Right kidney (tissue), 1 donor: Measurements from ENCODE around the gene PNP.
"Not testable (repeated sequence)": the region's sequence is repeated elsewhere in the genome, so short reads cannot be mapped to it uniquely, and the experiment has no call there.

Experiments
- DNase-seq: peaks from one replicate; pipeline ENCODE4 v3.0.0-alpha.2; 2016

PNP gene

DNA sequence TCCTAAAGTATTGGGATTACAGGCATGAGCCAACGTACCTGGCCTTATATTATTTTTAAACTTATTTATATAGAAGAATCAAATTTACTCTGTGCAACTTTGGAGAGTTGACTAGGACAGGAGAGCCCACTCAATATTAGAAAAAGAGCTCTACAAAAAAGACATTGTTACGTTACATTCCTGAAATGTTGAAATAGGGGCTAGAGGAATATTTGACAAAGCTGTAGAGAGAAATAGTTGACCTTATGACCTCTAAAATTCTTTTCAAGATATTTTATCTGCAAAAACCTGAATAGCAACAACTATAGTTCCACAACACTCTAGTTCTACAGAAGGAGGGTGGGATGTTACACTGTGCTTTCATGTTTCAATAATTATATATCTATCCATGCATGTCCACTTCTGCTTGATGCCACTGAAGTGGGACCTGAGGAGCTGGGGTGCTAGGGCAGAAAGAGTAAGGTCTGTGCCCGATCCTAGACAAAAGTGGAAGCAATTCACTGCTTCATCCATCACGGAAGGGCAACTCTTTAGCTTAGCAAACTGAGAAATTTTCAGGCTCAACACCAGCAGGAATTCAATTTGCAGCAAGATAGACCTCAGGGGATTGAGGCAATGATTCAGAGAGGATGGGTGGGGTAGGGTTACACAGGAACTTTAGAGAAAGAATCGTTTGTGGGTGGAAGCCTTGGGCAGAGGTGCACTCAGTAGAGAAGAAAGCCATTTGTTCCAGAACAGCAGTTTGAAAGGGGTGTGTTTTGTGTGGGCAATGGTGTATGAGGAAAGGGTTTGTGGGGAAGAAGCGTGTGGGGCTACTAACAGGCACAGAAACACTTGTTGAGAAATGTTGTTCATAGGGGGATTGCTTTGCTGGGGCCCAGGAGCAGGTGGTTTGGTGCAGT lies 20.1 kb downstream of the PNP start:
- DNase-seq = no peak

DNA sequence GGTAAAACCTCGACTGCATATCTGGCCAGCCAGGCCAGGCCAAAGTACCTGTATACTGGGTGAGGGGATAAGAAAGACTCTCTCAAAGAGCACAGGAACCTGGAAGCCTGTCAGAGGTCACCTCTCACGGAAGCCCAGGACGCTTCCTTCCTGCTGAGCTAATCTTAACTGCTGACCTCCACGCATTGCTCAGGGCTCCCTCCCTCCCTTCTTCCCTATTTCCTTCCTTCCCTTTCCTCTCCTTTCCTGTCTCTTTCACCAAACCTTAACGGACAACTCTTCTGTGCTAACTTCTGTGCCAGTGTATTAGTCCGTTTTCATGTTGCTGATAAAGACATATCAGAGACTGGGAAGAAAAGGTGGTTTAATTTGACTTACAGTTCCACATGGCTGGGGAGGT lies 21.4 kb downstream of the PNP start:
- DNase-seq = no peak

DNA sequence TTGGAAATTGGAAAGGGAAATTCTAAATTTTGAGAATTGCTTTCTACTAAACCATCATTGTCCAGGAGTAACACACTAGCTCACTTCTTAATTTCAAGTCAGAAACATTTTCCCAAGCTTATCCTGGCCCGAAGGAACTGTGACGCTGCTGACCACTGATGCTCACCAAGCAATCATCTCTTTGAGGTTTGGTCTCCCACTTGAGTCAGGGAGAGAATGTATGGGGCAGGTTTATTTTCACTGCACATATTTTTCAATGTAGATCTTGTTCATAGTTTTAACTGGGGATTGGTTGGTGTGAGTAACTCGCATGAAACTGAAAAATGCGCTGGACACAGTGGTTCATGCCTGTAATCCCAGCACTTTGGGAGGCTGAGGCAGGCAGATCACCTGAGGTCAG lies 23.3 kb downstream of the PNP start:
- DNase-seq = no peak

DNA sequence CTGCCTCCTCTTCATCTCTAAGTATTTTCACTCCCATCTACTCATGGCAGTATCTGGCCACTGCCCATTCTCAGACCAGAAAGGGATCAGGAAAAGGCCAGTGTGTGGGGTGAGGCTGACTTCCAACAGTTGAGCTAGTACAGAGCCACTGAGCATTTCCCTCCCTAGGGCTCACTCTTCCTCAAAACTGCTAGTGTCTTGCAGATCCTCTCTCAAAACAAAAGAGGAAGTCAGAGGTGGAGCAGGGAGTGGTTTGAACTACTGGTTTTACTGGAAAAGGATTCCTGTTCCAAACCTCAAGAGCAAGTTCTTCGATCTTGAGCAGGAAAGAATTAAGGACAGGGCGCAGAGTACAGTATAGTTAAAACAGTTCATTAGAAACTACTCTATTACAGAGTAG lies 24.4 kb downstream of the PNP start:
- DNase-seq = no peak

DNA sequence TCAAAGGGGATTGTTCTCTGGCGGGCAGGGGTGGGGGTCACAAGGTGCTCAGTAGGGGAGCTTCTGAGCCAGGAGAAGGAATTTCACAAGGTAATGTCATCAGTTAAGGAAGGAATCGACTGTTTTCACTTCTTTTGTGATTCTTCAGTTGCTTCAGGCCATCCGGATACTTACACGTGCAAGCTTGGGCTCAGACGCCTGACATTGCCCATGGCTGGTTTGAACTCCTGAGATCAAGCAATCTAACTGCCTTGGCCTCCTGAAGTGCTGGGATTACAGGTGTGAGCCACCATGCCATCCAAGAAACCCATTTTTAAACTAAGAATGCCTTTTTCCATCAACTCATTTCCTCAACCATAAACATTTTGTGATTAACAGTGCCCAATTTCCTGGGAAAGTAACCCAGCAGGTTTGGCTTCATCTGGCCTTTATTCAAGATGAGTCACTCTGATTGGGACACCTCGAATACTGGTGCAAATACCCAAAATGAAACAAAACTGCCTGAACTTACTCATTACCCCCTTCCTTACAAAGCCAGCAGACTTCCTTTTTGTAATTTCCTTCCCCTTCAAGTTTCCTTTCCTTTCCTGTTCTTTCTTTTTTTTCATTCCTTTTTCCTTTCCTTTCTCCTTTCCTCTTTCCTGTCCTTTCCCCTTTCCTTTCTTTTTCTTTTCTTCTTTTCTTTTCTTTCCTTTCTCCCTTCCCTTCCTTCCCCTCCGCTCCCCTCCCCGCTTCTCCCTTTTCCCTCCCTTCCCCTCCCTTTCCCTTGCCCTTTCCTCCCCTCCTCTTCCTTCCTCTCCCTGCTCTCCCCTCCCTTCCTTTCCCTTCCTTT lies 25.9 kb downstream of the PNP start:
- no peak for DNase-seq

DNA sequence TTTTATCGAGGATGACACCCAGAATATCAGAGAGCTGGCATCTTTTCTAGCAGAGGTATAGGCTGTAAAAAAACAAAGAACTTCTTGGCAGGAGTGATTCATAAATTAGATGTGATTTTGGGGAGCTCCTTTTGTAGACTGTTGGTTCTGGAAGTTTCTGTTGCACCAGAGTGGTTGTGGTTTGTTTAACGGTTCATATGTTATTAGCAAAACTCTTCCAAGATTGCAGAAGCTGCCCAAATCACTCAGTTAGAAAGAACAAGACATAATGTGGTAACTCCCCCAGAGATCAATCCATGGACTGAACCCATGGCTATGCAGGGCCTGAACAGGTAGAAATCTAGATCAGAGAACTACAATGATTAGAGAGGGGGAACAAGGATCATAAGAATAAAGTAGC lies 29.4 kb downstream of the PNP start:
- DNase-seq = no peak

DNA sequence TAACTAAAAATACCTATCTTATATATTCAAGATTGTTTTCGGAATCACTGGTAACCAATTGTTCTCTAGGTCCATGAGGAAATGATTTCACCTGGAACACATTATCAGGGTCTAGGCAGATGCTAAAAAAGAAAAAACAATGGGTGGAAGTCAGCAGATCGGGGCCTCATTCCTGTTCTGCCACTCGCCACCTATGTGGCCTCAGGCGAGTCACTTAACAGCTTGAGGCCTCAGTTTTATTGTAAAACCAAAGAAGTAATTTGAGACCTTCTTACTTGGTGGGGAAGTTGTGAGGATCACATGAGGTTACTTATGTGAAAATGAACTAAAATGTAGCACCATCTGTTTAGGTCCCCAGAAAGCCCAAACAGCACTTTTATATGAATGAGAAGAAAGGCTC lies 29.9 kb downstream of the PNP start:
- no peak for DNase-seq

DNA sequence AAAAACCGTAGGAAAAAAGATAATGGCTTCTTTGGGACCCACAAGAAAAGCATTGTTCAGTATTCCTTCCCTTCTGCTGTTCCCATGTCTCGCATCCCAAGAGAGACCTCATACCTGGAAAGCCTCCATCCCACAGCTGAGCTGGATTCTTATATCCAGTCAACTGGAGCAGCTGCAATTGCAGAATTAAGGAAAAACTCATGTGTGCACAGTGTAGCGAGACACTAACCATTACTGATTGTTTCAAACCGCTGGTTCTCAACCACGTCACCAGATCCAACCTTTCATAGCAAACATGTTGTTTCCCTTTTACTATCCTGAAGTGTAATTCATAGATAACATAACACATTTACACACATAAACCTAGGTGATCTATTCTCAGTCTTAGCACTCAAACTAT lies 30.7 kb downstream of the PNP start:
- DNase-seq = no peak

DNA sequence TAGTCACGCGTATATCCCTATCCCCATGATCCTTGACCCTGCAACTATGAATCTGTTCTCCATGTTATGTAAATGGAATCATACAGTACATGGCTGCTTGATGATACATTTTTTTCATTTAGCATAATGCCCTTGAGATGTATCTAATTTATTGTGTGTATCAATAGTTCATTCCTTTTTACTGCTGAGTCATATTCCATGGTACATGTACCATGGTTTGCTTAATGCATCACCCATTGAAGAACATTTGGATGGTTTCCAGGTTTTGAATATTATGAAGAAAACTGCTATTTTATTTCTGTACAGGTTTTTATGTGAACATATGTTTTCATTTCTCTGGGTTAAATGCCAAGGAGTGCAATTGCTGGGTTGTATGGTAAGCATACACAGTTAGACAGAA lies 32.1 kb downstream of the PNP start:
- DNase-seq = no peak

DNA sequence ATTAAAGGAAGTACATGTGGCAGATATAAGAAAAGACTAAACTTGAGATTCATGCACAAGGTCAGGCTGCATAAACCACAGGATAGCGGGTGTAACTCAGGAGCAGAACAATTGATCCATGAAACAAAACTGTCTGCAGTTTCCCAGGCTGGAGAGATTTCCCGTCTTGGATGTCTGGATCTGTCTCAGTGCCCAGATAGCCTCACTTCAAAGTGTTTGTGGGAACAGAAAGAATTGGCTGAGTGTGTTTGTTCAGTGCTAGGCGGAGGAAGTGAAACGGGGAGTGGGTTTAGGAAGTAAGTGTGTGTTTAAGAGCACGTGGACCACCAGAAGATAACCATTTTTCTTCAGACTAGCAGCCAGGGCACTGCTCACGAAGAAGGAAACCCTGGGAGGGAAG lies 34.7 kb downstream of the PNP start:
- no peak for DNase-seq

DNA sequence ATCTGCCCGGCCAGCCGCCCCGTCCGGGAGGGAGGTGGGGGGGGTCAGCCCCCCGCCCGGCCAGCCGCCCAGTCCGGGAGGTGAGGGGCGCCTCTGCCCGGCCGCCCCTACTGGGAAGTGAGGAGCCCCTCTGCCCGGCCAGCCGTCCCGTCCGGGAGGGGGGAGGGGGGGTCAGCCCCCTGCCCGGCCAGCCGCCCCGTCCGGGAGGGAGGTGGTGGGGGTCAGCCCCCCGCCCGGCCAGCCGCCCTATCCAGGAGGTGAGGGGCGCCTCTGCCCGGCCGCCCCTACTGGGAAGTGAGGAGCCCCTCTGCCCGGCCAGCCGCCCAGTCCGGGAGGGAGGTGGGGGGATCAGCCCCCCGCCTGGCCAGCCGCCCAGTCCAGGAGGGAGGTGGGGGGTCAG lies 37.1 kb downstream of the PNP start:
- DNase-seq = not testable (repeated sequence)

DNA sequence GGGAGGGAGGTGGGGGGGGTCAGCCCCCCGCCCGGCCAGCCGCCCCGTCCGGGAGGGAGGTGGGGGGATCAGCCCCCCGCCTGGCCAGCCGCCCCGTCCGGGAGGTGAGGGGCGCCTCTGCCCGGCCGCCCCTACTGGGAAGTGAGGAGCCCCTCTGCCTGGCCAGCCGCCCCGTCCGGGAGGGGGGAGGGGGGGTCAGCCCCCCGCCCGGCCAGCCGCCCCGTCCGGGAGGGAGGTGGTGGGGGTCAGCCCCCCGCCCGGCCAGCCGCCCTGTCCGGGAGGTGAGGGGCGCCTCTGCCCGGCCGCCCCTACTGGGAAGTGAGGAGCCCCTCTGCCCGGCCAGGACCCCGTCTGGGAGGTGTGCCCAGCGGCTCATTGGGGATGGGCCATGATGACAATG lies 37.5 kb downstream of the PNP start:
- not testable (repeated sequence) for DNase-seq

DNA sequence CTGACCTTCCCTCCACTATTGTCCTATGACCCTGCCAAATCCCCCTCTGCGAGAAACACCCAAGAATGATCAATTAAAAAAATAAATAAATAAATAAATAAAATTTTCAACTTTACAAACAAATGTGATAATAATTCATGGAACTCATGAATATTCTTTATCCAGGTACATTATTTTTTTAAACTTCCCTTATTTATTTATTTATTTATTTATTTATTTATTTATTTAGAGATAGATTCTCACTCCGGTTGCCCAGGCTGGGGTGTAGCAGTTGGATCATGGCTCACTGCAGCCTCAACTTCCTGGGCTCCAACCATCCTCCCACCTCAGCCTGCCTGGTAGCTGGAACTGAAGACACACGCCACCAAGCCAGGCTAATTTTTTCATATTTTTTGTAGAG lies 38.3 kb downstream of the PNP start:
- DNase-seq = not testable (repeated sequence)

DNA sequence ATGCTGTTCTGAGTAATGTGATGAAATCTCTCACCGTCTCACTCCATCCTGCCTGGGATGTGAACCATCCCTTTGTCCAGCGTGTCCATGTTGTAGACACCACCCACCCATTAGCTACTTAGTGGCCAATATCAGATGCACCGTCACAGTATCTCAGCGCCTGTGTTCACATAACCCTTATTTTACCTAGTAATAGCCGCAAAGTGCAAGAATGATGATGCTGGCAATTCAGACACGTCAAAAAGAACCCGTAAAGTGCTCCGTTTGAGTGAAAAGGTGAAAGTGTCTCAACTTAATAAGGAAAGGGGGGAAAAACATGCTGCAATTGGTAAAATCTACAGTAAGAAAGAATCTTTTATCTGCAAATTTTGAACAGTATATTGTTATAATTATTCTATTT lies 39.2 kb downstream of the PNP start:
- DNase-seq = no peak

DNA sequence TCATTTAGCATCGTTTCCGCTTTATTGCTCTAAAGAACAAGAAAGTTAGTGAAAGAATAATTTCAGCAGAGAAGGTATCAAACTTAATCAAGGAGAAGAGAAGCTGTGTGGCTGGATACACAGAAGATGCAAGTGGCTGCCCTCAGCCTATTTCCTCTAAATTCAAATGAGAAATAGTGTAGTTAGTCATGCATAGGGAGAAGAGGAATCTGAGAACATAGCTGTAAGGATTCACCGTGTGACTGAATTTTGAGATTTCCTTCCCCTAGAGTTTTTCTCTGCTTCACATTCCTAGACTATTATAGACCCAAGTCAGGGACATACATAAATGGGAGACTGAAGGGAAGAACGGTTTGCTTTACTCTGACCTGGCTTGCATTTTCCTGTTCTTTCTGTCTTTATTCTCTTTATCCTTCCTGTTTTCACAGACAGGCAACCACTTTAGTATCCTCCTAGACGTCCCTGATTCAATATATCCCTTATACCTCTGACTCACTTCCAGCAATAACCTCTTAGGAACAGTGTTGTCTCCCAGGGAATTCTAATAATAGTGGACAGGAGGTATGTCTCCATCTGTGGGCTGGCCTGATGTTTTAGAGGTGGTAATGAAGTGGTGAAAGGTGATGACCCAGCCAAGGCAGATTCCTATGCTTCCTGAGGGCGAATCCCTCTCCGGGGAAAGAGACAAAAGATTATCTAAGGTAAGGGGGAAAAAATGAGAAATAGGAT lies 43.1 kb downstream of the PNP start:
- DNase-seq = no peak

DNA sequence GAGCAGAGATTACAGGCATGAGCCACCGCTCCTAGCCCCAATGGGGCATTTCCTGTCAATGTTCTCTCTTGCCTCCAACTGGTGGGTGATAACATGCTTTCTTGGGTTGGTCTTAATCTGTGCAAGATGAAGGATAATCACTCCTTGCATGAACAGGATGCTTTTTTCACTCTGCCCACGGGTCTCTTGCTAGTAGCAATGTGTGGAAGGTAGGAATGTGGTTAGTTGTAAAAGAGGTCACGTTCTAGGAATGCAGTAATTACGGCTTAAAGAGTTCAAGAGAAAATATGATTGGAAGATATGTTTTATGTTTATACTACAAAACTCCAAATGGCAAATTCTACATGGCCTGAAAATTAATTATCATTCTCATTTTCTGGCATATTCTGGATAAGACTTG lies 46.6 kb downstream of the PNP start:
- no peak for DNase-seq

DNA sequence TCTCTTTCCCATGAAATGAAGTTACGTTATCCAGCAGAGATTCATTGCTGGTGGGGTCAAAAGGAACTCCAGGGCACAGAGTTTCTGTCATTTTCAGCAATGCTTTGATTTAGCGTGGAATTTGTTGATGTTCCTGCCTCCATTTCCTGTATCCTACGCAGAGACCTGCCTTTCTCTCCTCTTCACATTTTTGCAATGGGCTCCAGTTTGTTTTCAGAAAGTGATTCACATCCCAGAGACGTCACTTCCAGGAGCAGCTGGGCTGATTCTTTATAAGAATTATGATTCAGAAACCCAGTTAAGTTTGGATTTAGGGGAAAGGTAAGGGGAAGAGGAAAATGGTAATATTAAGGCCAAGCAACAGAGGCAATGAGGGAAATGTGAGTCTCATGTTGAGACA lies 47.7 kb downstream of the PNP start:
- no peak for DNase-seq

DNA sequence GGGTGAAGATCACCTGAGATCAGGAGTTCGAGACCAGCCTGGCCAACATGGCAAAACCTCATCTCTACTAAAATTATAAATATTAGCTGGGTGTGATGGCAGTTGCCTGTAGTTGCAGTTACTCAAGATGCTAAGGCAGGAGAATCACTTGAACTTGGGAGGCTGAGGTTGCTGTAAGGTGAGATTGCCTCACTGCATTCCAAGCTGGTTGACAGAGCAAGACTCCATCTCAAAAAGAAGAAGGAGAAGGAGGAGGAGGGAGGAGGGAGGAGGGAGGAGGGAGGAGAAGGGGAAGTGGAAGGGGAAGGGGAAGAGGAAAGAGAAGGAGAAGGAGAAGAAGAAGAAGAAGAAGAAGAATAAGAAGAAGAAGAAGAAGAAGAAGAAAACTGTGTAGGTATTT lies 53.1 kb downstream of the PNP start:
- DNase-seq = no peak

DNA sequence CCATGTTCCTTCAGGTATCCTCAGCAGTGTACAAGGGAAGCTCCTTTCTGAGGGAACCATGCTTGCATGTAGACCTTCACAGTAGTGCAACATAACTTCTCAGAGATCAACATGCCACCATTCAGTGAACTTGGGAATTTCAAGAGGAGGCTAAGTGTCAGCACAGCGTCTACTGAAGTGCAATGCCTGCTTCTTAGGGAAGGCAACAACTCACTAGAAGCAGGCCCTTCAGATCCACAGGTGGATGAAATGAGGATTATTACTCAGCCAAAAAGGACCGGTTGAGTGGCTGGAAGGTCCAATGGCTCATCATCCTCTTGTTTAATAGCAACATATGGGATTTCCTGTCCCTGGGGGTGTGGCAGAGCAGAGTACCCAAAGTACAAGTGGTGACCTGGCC lies 54.8 kb downstream of the PNP start:
- DNase-seq = no peak
